GM10248 (cell line): ENCODE results near the gene LRCH4.
A peak's percentile ranks its signal among the peaks of the same experiment; 100 is the strongest.

Experiments used
- CTCF ChIA-PET: fragments of 300-600 bp; sonication (Branson Sonifier 250); formaldehyde crosslinking; extraction: SDS; loops from one replicate; lab custom pipeline; 2021; ENCODE audit warnings: antibody characterized with exemption; lab: Yijun Ruan, JAX
- POLR2A ChIA-PET: fragments of 350-650 bp; sonication (Branson Sonifier 250); formaldehyde crosslinking; extraction: SDS; loops from one replicate; lab custom pipeline; 2020; ENCODE audit warnings: antibody characterized with exemption; lab: Yijun Ruan, JAX
- DNase-seq: peaks from one replicate; pipeline ENCODE4 v3.0.0; 2012; ENCODE audit errors: extremely low spot score
- CTCF ChIP-seq: IDR thresholded peaks from 2 replicates; pipeline ENCODE4 v1.5.1; 2012; ENCODE audit warnings: mild to moderate bottlenecking, low read depth; ENCODE audit errors: extremely low read depth, missing control alignments, control extremely low read depth

LRCH4 gene

GRCh38 chr7:100590077-100590737 lies 4.3 kb upstream of the LRCH4 start:
- DNase-seq = no peak
- CTCF ChIA-PET = interaction anchor here (0.9 to 4.4 kb wide), 7 partner anchors 12 to 677 kb away, joined by 3 to 21 read pairs (median 16); partner anchors contain the start of genes PCOLCE and POP7
- no peak for TF ChIP-seq CTCF
- POLR2A ChIA-PET = no interaction called here

- CTCF ChIA-PET = interaction anchor here (0.7 to 4.4 kb wide), 15 partner anchors 9 to 124 kb away, joined by 3 to 21 read pairs (median 5); partner anchors contain the start of genes PCOLCE and POP7
- DNase-seq = no peak
- no peak for TF ChIP-seq CTCF
- POLR2A ChIA-PET = no interaction called here
Measured at GRCh38 chr7:100589341-100589947, 3.5 kb upstream of the LRCH4 start.

- POLR2A ChIA-PET = no interaction called here
- DNase-seq = no peak
- TF ChIP-seq CTCF = peak; percentile 44
- CTCF ChIA-PET = interaction anchor here (0.7 to 4.4 kb wide), 20 partner anchors 9 to 123 kb away, joined by 3 to 21 read pairs (median 4); partner anchors contain the start of genes NYAP1, PCOLCE and POP7
Measured at GRCh38 chr7:100588438-100588837, 2.5 kb upstream of the LRCH4 start.

GRCh38 chr7:100586266-100587025 lies 517 bp upstream of the LRCH4 start, which contains the start of gene FBXO24:
Gene FBXO24, plus strand, starts transcription at chr7:100586328. Its CDS starts 298 bp downstream, at chr7:100586626.
- POLR2A ChIA-PET = interaction anchor here (0.5 to 1.3 kb wide), 20 partner anchors 10 to 288 kb away, joined by 3 to 14 read pairs (median 4); partner anchors contain the start of genes GNB2, MOSPD3, PCOLCE and SRRT
- DNase-seq = peak; percentile 100
- no peak for TF ChIP-seq CTCF
- CTCF ChIA-PET = interaction anchor here (0.6 to 4.4 kb wide), 25 partner anchors 10 to 262 kb away, joined by 3 to 16 read pairs (median 4); partner anchors contain the start of genes MOSPD3, POP7 and SAP25

GRCh38 chr7:100584683-100585510 lies 1.0 kb downstream of the LRCH4 start:
- no peak for TF ChIP-seq CTCF
- POLR2A ChIA-PET = interaction anchor here (0.5 to 1.5 kb wide), 2 partner anchors 48 to 148 kb away, joined by 3 to 5 read pairs; partner anchors contain the start of gene PPP1R35
- DNase-seq = no peak
- CTCF ChIA-PET = interaction anchor here (0.9 to 3.1 kb wide), 12 partner anchors 14 to 266 kb away, joined by 3 to 20 read pairs (median 6); partner anchors contain the start of genes MOSPD3 and POP7
